Neuronal stem cell (in vitro differentiated cells): Measurements from ENCODE around the gene SMARCAL1.
A peak's percentile ranks its signal among the peaks of the same experiment; 100 is the strongest.

Source experiments
- DNase-seq: peaks from one replicate; pipeline ENCODE4 v3.0.0-alpha.2; 2013; ENCODE audit warnings: low spot score
- H2AFZ ChIP-seq: one replicate; pipeline ENCODE4 v1.6.1; 2013; ENCODE audit warnings: mild to moderate bottlenecking, low read length, inconsistent platforms
- H2AK5ac ChIP-seq: 2 replicates; pipeline ENCODE4 v1.6.1; 2013; ENCODE audit warnings: low read depth, mild to moderate bottlenecking, inconsistent platforms, low read length, moderate library complexity, mixed read lengths
- H2BK120ac ChIP-seq: 2 replicates; pipeline ENCODE4 v1.6.1; 2013; ENCODE audit warnings: low read depth, mild to moderate bottlenecking, inconsistent platforms, low read length, moderate library complexity, mixed read lengths
- H2BK12ac ChIP-seq: one replicate; pipeline ENCODE4 v1.6.1; 2013; ENCODE audit warnings: low read length, inconsistent platforms
- H2BK15ac ChIP-seq: 2 replicates; pipeline ENCODE4 v1.6.1; 2013; ENCODE audit warnings: mild to moderate bottlenecking, low read length, inconsistent platforms, mixed read lengths
- H2BK5ac ChIP-seq: one replicate; pipeline ENCODE4 v1.6.1; 2013; ENCODE audit warnings: inconsistent platforms, mild to moderate bottlenecking, low read length, moderate library complexity
- H3K14ac ChIP-seq: one replicate; pipeline ENCODE4 v1.6.1; 2013; ENCODE audit warnings: low read length, inconsistent platforms
- H3K18ac ChIP-seq: 2 replicates; pipeline ENCODE4 v1.6.1; 2013; ENCODE audit warnings: low read length, inconsistent platforms
- H3K23ac ChIP-seq: 2 replicates; pipeline ENCODE4 v1.6.1; 2013; ENCODE audit warnings: low read depth, mild to moderate bottlenecking, mixed read lengths, low read length, inconsistent platforms; ENCODE audit not compliant: poor library complexity
- H3K27ac ChIP-seq: replicated peaks from 3 replicates; pipeline ENCODE4 v1.5.1; 2013; ENCODE audit warnings: low read length, inconsistent platforms
- H3K27me3 ChIP-seq, 3 experiments: 2 replicates each; pipeline ENCODE4 v1.6.1; 2013; ENCODE audit warnings: low read length in 3 of 3, mild to moderate bottlenecking in 2 of 3, inconsistent platforms in 1 of 3, low read depth in 1 of 3, mixed read lengths in 1 of 3, moderate library complexity in 1 of 3; ENCODE audit not compliant: control insufficient read depth in 3 of 3, insufficient read depth in 3 of 3
- H3K36me3 ChIP-seq, 2 donors: replicated peaks in 1 of 2; 2 replicates each; pipeline ENCODE4 v1.6.1; 2013; ENCODE audit warnings: low read length in 2 of 2; ENCODE audit not compliant: control insufficient read depth in 2 of 2, insufficient read depth in 2 of 2
- H3K4ac ChIP-seq: 2 replicates; pipeline ENCODE4 v1.6.1; 2013; ENCODE audit warnings: inconsistent platforms, mild to moderate bottlenecking, low read length, moderate library complexity
- H3K4me1 ChIP-seq, 2 donors: 1 replicate in 1 of 2; 2 replicates in 1 of 2; pipeline ENCODE4 v1.6.1; 2013; ENCODE audit warnings: low read length in 2 of 2, low read depth in 1 of 2; ENCODE audit not compliant: control insufficient read depth in 2 of 2, insufficient read depth in 1 of 2
- H3K4me2 ChIP-seq: one replicate; pipeline ENCODE4 v1.6.1; 2013; ENCODE audit warnings: mild to moderate bottlenecking, low read length, inconsistent platforms; ENCODE audit not compliant: insufficient read depth, poor library complexity, severe bottlenecking
- H3K4me3 ChIP-seq, 2 donors: 2 replicates each; pipeline ENCODE4 v1.5.1; 2013; ENCODE audit warnings: low read length in 2 of 2, mild to moderate bottlenecking in 2 of 2, inconsistent platforms in 1 of 2, moderate library complexity in 1 of 2
- H3K79me1 ChIP-seq: one replicate; pipeline ENCODE4 v1.6.1; 2013; ENCODE audit warnings: low read depth, mild to moderate bottlenecking, inconsistent platforms, low read length, moderate library complexity
- H3K9ac ChIP-seq: one replicate; pipeline ENCODE4 v1.6.1; 2013; ENCODE audit warnings: mild to moderate bottlenecking, low read depth, low read length, inconsistent platforms; ENCODE audit not compliant: poor library complexity
- H3K9me3 ChIP-seq, 2 donors: replicated peaks in 1 of 2; 2 replicates each; pipeline versions ENCODE3 to v1.6.1; 2013; ENCODE audit warnings: low read length in 2 of 2, mild to moderate bottlenecking in 2 of 2, inconsistent platforms in 1 of 2, low read depth in 1 of 2, mixed read lengths in 1 of 2, moderate library complexity in 1 of 2; ENCODE audit not compliant: control insufficient read depth in 2 of 2, insufficient read depth in 1 of 2
- H4K8ac ChIP-seq: one replicate; pipeline ENCODE4 v1.6.1; 2013; ENCODE audit warnings: low read depth, mild to moderate bottlenecking, inconsistent platforms, low read length, moderate library complexity
- H4K91ac ChIP-seq: one replicate; pipeline ENCODE4 v1.6.1; 2013; ENCODE audit warnings: low read length, low read depth, mild to moderate bottlenecking, inconsistent platforms; ENCODE audit not compliant: poor library complexity
- WGBS, 2 donors: extraction: QIAGEN DNeasy Blood & Tissue Kit; methylation state at CpG; one replicate each; pipeline ENCODE4 v1.1.7; 2013; ENCODE audit warnings: missing lambda C conversion rate in 2 of 2, mixed read lengths in 1 of 2; ENCODE audit not compliant: insufficient read length in 2 of 2, insufficient replicate concordance in 1 of 2; ENCODE audit errors: extremely low coverage in 2 of 2; 5-methylcytosine and 5-hydroxymethylcytosine counted together

The SMARCAL1 gene

DNA sequence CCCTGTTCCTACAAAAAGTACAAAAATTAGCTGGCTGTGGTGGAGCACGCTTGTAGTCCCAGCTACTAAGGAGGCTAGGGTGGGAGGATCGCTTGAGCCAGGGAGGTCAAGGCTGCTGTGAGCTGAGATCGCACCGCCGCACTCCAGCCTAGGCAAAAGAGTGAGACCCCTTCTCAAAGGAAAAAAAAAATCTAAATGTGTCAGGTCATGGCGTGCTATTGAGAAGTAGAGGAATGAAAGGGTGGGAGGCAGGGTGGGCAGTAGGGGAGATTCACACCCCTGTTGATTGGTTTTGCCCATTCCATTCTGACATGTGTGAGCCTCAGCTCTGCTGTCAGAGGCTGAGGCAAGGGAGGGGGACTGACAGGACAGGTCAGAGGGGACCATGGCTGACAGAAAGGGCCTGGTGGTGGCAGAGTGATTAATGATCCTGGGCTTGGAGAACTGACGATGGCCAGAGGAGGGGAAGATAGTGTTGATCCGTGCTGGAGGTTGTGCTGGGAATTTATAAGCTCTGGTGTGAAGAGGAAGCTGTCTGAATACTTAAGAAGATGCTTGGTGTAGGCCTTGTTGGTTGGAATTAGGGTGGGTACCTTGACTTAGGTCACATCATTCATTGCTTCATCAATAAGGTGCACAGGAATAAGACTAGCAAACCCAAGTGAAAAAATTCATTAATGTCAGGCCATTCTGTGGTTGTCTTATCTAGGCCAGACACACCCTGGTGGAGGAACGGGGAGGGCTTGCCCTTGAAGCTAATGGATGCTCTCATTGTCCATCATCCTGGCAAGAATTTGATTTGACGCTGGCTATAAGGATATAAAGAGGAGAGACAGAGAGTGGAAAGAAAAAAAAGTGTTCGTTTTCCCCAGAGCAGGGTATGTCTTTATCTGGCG is 19.1 kb upstream of the SMARCAL1 start:
- H3K79me1 ChIP-seq = no peaks in the 10 kb centered on the region
- H2BK5ac ChIP-seq = no peak overlapping the region
- H2AK5ac ChIP-seq = no peak overlapping the region
- H3K27me3 ChIP-seq = peaks cover 0 to 15% (median 0%) of the 10 kb centered on the region in 3 experiments
- no peak overlapping the region for H3K4me3 ChIP-seq
- H3K27ac ChIP-seq = no peak overlapping the region
- peak overlapping the region; percentile 48 for H2BK120ac ChIP-seq
- H2BK15ac ChIP-seq = no peak overlapping the region
- H3K4ac ChIP-seq = no peak overlapping the region
- H3K4me2 ChIP-seq = no peak overlapping the region
- H3K9me3 ChIP-seq = peaks cover 0 to 1% of the 10 kb centered on the region in 2 donors
- H3K23ac ChIP-seq = no peak overlapping the region
- H3K18ac ChIP-seq = peak overlapping the region; percentile 24
- H3K36me3 ChIP-seq = no peaks in the 10 kb centered on the region
- H4K91ac ChIP-seq = no peak overlapping the region
- no CpG with 5 or more reads among the region's 12 CpGs for WGBS, 2 donors
- no peak for DNase-seq
- no peak overlapping the region for H3K14ac ChIP-seq
- no peak overlapping the region for H4K8ac ChIP-seq
- H3K4me1 ChIP-seq = peaks cover 0 to 5% of the 10 kb centered on the region in 2 donors
- no peak overlapping the region for H3K9ac ChIP-seq
- no peak overlapping the region for H2BK12ac ChIP-seq
- no peak overlapping the region for H2AFZ ChIP-seq

DNA sequence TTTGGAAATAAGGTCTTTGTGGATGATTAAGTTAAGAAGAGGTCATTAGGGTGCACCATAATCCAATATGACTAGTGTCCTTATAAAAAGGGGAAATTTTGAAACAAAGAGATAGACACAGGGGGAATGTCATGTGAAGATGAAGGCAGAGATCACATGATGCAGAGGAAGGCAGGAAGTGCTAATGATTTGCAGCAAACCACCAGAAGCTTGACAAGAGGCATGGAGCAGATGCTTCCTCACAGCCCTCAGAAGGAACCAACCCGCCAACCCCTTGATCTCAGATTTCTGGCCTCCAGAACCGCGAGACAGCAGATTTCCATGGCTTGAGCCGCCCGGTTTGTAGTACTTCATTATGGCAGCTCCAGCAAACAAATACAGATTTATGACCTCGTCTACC is 17.4 kb upstream of the SMARCAL1 start:
- Histone ChIP-seq H3K4me3 (no peak overlapping the region), H3K14ac (no peak overlapping the region), H4K91ac (no peak overlapping the region), H3K4me2 (no peak overlapping the region), H3K23ac (no peak overlapping the region), H3K79me1 (no peaks in the 10 kb centered on the region), H2BK120ac (no peak overlapping the region), H3K9ac (no peak overlapping the region), H2BK12ac (no peak overlapping the region), H2BK5ac (no peak overlapping the region), H3K4me1 (peaks cover 0 to 5% of the 10 kb centered on the region in 2 donors), H3K36me3 (no peaks in the 10 kb centered on the region), H4K8ac (no peak overlapping the region), H2AFZ (no peak overlapping the region), H3K18ac (no peak overlapping the region), H3K27ac (no peak overlapping the region), H2AK5ac (no peak overlapping the region), H2BK15ac (no peak overlapping the region), H3K4ac (no peak overlapping the region), H3K27me3 (peaks cover 0 to 22% (median 0%) of the 10 kb centered on the region in 3 experiments), H3K9me3 (peaks cover 0 to 1% of the 10 kb centered on the region in 2 donors)
- DNase-seq = no peak
- WGBS, 2 donors = no CpG with 5 or more reads among the region's 6 CpGs

DNA sequence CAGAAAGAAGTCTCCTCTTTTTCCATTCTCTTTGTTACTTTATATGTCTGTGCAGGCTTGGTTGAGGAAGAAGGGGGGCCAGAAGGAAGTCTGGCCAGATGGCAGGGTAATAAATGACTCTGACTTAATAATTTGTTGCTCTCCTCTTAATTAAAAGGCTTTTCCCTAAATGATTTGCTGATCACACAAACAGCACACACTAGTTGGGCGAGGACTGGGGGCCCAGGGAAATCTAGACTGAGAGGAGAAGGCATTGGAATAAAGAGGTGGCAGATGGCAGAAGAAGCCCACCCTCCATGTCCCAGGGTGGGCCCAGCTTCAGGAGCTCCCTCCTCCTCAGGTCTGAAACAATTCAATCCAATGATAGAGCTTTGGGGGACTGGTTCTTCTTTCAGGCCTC is 12.7 kb upstream of the SMARCAL1 start:
- Histone ChIP-seq H3K9me3 (peaks cover 0 to 1% of the 10 kb centered on the region in 2 donors), H3K4me1 (peaks cover 3 to 4% of the 10 kb centered on the region in 2 donors), H3K14ac (no peak overlapping the region), H3K4me2 (no peak overlapping the region), H3K23ac (no peak overlapping the region), H3K4me3 (no peak overlapping the region), H2AK5ac (no peak overlapping the region), H3K18ac (no peak overlapping the region), H3K27ac (no peak overlapping the region), H3K79me1 (no peaks in the 10 kb centered on the region), H3K4ac (no peak overlapping the region), H3K9ac (no peak overlapping the region), H2AFZ (no peak overlapping the region), H2BK5ac (no peak overlapping the region), H2BK12ac (no peak overlapping the region), H3K27me3 (peaks cover 0 to 14% (median 0%) of the 10 kb centered on the region in 3 experiments), H2BK15ac (no peak overlapping the region), H3K36me3 (no peaks in the 10 kb centered on the region), H2BK120ac (no peak overlapping the region), H4K8ac (no peak overlapping the region), H4K91ac (no peak overlapping the region)
- no peak for DNase-seq
- WGBS, 2 donors = no CpG with 5 or more reads among the region's 1 CpG

DNA sequence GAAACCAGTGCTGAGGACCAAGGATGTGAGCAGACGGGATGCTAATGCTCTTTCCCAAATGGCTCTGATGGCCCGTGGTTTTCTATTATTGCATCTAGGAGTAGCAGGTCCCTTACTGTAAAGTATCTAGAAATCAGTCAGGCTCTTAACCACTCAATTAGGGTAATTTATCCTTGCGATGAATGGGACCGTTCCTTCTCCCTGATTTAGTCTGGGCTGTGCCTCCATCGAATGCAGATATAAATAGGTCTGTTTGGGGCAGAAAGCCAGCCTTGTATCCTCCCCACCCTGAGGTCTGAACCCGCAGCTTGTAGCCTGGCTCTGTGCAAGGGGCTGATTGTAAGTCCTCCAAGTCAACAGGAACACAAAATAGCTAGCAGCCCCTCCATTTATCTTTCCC is 9.5 kb upstream of the SMARCAL1 start:
- H2BK5ac ChIP-seq = no peak overlapping the region
- H4K91ac ChIP-seq = no peak overlapping the region
- peak overlapping the region; percentile 51 for H2AFZ ChIP-seq
- no peak for DNase-seq
- peaks cover 0 to 7% (median 0%) of the 10 kb centered on the region in 3 experiments for H3K27me3 ChIP-seq
- H3K4ac ChIP-seq = no peak overlapping the region
- H3K27ac ChIP-seq = no peak overlapping the region
- no peak overlapping the region for H2BK15ac ChIP-seq
- H2AK5ac ChIP-seq = no peak overlapping the region
- H3K9ac ChIP-seq = no peak overlapping the region
- no peaks in the 10 kb centered on the region for H3K79me1 ChIP-seq
- no peaks in the 10 kb centered on the region for H3K36me3 ChIP-seq
- peaks cover 3 to 7% of the 10 kb centered on the region in 2 donors for H3K4me1 ChIP-seq
- no peak overlapping the region for H3K4me3 ChIP-seq
- H4K8ac ChIP-seq = no peak overlapping the region
- H3K9me3 ChIP-seq = no peaks in the 10 kb centered on the region
- no peak overlapping the region for H3K18ac ChIP-seq
- H2BK12ac ChIP-seq = no peak overlapping the region
- no CpG with 5 or more reads among the region's 6 CpGs for whole genome bisulfite sequencing, 2 donors
- H3K23ac ChIP-seq = no peak overlapping the region
- no peak overlapping the region for H3K4me2 ChIP-seq
- no peak overlapping the region for H2BK120ac ChIP-seq
- H3K14ac ChIP-seq = no peak overlapping the region
